ENCODE results near the gene RUNX2. TPM values are rescaled to one million over a fixed set of nuclear protein-coding genes. Genes with fewer than 3 reads are reported as not detected.

The RUNX2 gene
- total RNA-seq, 1 donor from 2014 or later: 0.09 TPM

DNA sequence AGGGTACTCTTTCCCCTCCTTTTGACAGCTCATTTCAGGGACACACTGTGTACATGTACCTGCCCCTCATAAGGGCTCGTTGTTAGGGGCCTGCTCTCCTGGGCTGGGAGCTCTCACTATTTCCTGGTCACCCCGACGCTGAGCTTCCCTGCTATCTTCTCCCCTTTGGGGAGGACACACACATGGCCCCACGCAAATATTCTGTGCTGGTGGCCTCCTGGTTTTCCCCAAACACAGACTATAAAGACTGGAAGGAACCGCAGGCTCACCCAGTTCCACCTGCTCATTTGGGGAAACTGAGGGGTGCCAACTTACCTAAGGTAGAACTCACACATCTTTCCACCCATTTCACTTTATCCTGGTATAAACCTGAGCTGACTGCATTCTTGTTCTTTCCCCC is 351.0 kb downstream of the RUNX2 start:
- Histone ChIP-seq H3K9me3 (ENCODE audit: low read depth) (no peaks in the 10 kb centered on the region), H3F3A (ENCODE audit: low read depth) (no peaks in the 10 kb centered on the region), H2AFZ (replicated peaks) (no peak overlapping the region), H3K27ac (no peak overlapping the region), H3K9ac (no peak overlapping the region), H3K36me3 (no peaks in the 10 kb centered on the region), H4K20me1 (ENCODE audit: low read depth) (no peaks in the 10 kb centered on the region), H3K4me2 (no peak overlapping the region), H3K27me3 (no peaks in the 10 kb centered on the region), H3K4me3 (no peak overlapping the region), H3K79me2 (ENCODE audit: low read depth) (no peaks in the 10 kb centered on the region), H3K4me1 (no peaks in the 10 kb centered on the region)
- H3K4me3 Mint-ChIP-seq: no peak overlapping the region
- TF ChIP-seq, protein P1, sequence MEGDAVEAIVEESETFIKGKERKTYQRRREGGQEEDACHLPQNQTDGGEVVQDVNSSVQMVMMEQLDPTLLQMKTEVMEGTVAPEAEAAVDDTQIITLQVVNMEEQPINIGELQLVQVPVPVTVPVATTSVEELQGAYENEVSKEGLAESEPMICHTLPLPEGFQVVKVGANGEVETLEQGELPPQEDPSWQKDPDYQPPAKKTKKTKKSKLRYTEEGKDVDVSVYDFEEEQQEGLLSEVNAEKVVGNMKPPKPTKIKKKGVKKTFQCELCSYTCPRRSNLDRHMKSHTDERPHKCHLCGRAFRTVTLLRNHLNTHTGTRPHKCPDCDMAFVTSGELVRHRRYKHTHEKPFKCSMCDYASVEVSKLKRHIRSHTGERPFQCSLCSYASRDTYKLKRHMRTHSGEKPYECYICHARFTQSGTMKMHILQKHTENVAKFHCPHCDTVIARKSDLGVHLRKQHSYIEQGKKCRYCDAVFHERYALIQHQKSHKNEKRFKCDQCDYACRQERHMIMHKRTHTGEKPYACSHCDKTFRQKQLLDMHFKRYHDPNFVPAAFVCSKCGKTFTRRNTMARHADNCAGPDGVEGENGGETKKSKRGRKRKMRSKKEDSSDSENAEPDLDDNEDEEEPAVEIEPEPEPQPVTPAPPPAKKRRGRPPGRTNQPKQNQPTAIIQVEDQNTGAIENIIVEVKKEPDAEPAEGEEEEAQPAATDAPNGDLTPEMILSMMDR (IDR thresholded peaks at IDR 0.05): no peak
- TF ChIP-seq EZH2 (IDR thresholded peaks at IDR 0.05) (no peak), EZH2phosphoT487 (IDR thresholded peaks at IDR 0.05) (no peak)
- H3K4me1 Mint-ChIP-seq: peaks cover 18% of the 10 kb centered on the region
- peaks cover 15% of the 10 kb centered on the region for H3K27me3 Mint-ChIP-seq (ENCODE audit: insufficient read depth, low read depth)
- H3K36me3 Mint-ChIP-seq: no peaks in the 10 kb centered on the region
- DNase-seq (ENCODE audit: low spot score): no peak
- H3K27ac Mint-ChIP-seq: no peak overlapping the region
- peaks cover 17% of the 10 kb centered on the region for H3K9me3 Mint-ChIP-seq

DNA sequence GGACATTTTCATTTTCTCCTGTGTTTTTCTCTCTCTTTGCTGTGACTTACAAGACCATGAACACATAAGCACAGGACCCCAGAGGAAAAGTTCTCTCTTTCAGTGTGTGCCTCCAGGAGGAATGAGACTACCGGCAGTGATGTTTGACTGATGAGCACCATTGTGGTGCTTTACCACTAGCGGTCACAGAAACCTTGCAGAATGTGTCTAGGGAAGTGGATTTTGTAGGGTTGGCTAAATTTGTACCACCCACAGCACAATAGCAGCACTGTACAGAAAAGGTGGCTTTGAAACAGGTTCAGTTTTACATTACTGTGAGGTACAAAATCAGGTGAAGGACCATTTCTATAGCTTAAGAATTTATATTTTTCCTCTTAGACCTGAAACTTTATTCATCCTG is 351.5 kb downstream of the RUNX2 start:
- Mint-ChIP-seq H3K27ac (no peak overlapping the region), H3K4me3 (no peak overlapping the region), H3K4me1 (peaks cover 18% of the 10 kb centered on the region), H3K27me3 (ENCODE audit: insufficient read depth, low read depth) (peaks cover 15% of the 10 kb centered on the region), H3K9me3 (peaks cover 17% of the 10 kb centered on the region), H3K36me3 (no peaks in the 10 kb centered on the region)
- TF ChIP-seq, protein P1 (IDR thresholded peaks at IDR 0.05): no peak
- TF ChIP-seq EZH2phosphoT487 (IDR thresholded peaks at IDR 0.05) (no peak), EZH2 (IDR thresholded peaks at IDR 0.05) (no peak)
- H3K4me3 ChIP-seq: no peak overlapping the region
- H3K9me3 ChIP-seq (ENCODE audit: low read depth): no peaks in the 10 kb centered on the region
- no peaks in the 10 kb centered on the region for H3F3A ChIP-seq (ENCODE audit: low read depth)
- H3K36me3 ChIP-seq: no peaks in the 10 kb centered on the region
- no peak overlapping the region for H3K9ac ChIP-seq
- H3K4me1 ChIP-seq: no peaks in the 10 kb centered on the region
- H3K27ac ChIP-seq: no peak overlapping the region
- H3K79me2 ChIP-seq (ENCODE audit: low read depth): no peaks in the 10 kb centered on the region
- no peaks in the 10 kb centered on the region for H4K20me1 ChIP-seq (ENCODE audit: low read depth)
- no peak overlapping the region for H2AFZ ChIP-seq (replicated peaks)
- DNase-seq (ENCODE audit: low spot score): no peak
- no peaks in the 10 kb centered on the region for H3K27me3 ChIP-seq
- no peak overlapping the region for H3K4me2 ChIP-seq

DNA sequence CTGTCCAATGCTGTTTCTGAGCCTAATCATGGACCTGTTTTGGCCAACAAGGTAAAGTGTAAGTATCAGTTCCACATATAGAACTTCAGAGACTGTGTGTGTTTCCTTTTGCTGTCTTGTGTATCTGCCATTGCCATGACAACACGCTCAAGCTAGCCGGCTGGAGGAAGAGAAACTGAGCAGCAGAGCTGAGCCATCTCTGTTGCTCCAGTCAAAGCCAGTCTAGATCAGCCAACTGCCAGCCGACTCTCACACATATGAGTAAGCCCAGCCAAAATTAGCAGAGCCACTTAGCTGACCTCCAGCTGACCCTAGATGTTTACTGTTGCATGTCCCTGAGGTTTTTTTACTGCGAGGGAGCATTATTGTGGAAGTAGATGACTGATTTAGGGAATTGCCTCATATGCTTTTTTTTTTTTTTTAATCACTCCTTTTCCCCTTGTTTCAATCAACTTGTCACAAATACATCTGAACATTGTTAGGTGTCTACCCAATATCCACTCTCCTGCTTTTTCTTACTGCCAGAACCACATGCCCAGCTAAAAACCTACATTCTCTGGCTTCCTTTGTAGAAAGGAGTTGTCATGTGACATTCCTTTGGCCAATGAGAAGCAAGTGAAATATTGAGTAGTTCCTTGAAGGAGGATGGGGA is 353.9 kb downstream of the RUNX2 start:
- no peak for DNase-seq (ENCODE audit: low spot score)
- peaks cover 14% of the 10 kb centered on the region for H3K4me1 Mint-ChIP-seq
- H3K36me3 Mint-ChIP-seq: no peaks in the 10 kb centered on the region
- H3K27me3 ChIP-seq: no peaks in the 10 kb centered on the region
- H3K27me3 Mint-ChIP-seq (ENCODE audit: insufficient read depth, low read depth): peaks cover 12% of the 10 kb centered on the region
- H3K79me2 ChIP-seq (ENCODE audit: low read depth): no peaks in the 10 kb centered on the region
- H3K36me3 ChIP-seq: no peaks in the 10 kb centered on the region
- H3K27ac ChIP-seq: no peak overlapping the region
- H3K9me3 Mint-ChIP-seq: peaks cover 14% of the 10 kb centered on the region
- no peak overlapping the region for H3K4me3 Mint-ChIP-seq
- H3K9me3 ChIP-seq (ENCODE audit: low read depth): no peaks in the 10 kb centered on the region
- TF ChIP-seq EZH2 (IDR thresholded peaks at IDR 0.05) (no peak), EZH2phosphoT487 (IDR thresholded peaks at IDR 0.05) (no peak)
- TF ChIP-seq, protein P1 (IDR thresholded peaks at IDR 0.05): no peak
- H3K27ac Mint-ChIP-seq: no peak overlapping the region
- no peaks in the 10 kb centered on the region for H4K20me1 ChIP-seq (ENCODE audit: low read depth)
- H3K9ac ChIP-seq: no peak overlapping the region
- H3K4me2 ChIP-seq: no peak overlapping the region
- no peaks in the 10 kb centered on the region for H3F3A ChIP-seq (ENCODE audit: low read depth)
- no peak overlapping the region for H3K4me3 ChIP-seq
- H2AFZ ChIP-seq (replicated peaks): no peak overlapping the region
- H3K4me1 ChIP-seq: no peaks in the 10 kb centered on the region
